OCI-M2 (cell line): Measurements from ENCODE around the gene ATP6V1F.

Experiments used
- DNase-seq: peaks from one replicate; lab custom pipeline; 2025; ENCODE audit not compliant: unreplicated experiment; lab: John Stamatoyannopoulos, UW

The ATP6V1F gene

DNA sequence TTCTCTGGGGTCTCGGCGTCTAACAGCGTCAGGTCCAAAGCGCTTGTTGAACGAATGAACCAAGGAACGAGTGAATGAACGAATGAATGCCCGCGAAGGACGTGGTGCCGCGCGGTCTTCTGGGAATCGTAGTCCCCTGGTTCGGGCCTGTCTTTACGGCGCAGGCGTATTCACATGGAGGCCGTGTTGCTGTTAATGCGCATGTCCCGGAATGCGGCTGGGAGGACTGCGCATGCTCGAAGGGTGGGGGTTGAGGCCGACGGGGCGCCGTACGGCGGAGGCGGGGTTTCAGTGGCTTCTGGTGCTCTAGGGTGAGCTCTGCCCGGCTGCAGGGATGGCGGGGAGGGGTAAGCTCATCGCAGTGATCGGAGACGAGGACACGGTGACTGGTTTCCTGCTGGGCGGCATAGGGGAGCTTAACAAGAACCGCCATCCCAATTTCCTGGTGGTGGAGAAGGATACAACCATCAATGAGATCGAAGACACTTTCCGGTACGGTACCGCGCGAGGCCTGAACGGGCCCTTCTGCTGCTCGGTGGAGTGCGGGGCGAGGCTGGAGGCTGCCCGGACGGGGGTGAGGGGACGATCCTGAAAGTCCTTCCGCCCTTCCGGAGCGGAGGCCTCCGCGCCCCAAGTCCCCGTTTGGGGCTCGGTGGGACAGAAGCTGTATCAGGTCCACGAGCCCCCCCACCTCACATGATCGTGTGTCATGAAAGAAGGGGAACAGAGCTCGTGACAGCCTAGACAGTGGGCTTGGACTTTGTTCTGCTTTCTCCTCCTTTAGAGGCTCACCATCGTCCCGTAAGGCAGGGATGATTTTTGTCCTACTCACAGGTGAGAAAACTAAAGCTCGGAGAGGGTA is at the start of gene ATP6V1F:
TSS of gene ATP6V1F (plus strand) at position 286 of the 862 bp plus-strand sequence. CDS start at position 335, 49 bp downstream.
- DNase-seq, result peak; percentile 98

GRCh38 chr7:128814499-128814898 is 48.2 kb upstream of the ATP6V1F start:
- DNase-seq, result no peak

DNA sequence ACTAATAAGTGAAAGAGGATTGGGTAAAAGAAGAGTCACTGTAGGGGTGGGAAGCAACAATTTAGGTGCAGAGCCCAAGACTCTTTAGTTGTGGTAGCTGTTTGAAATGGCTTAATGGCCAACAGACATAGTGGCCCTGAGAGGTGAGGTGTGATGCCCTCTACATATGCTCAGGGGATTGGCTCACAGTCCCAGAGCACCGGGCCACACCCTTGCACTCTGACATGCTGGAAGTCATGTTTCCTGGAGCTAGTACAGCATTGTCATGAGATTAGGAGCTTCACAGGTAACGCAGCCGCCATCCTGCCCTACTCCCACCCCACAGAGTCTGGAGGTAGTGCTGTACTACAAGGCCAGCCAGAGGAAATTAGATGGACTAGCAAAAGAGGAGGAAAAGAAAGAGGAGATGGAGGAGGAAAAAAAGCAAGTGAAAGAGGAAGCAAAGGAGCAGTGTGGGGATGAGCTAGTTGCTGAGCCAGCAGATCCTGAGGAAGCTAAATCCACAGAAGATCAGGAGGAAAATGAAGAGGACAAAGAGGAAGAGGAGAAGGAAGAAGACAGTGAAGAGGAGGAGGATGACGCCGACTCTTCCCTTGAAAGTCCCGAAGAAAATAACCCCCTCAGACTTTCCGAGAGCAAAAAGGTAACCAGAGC is 47.2 kb upstream of the ATP6V1F start:
- DNase-seq, result no peak

GRCh38 chr7:128818694-128819093 is 44.0 kb upstream of the ATP6V1F start:
- DNase-seq, result no peak

GRCh38 chr7:128821724-128822123 is 40.9 kb upstream of the ATP6V1F start:
- DNase-seq, result no peak

DNA sequence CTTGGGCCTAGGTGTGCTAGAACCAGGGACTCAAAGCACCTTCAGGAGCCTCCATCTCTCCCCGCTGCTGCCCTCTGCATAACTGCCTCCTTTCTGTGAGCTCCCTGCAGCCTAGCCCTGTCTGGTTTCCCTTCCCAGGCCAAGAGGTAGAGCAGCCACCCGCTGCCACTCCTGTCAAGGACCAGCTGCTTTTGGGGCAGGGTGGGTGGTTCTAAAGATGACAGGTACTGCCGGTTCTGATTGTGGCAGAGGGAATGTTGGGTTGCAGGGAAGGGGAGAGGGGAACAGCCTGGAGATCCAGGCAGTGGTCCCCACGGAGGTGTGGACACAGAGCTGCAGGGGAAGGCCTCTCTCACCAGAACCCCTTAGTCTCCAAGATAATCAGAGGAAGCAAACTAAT is 36.1 kb upstream of the ATP6V1F start:
- DNase-seq, result no peak

- DNase-seq, result no peak
These were observed 35.8 kb upstream of the ATP6V1F start for GRCh38 chr7:128826916-128827247.

DNA sequence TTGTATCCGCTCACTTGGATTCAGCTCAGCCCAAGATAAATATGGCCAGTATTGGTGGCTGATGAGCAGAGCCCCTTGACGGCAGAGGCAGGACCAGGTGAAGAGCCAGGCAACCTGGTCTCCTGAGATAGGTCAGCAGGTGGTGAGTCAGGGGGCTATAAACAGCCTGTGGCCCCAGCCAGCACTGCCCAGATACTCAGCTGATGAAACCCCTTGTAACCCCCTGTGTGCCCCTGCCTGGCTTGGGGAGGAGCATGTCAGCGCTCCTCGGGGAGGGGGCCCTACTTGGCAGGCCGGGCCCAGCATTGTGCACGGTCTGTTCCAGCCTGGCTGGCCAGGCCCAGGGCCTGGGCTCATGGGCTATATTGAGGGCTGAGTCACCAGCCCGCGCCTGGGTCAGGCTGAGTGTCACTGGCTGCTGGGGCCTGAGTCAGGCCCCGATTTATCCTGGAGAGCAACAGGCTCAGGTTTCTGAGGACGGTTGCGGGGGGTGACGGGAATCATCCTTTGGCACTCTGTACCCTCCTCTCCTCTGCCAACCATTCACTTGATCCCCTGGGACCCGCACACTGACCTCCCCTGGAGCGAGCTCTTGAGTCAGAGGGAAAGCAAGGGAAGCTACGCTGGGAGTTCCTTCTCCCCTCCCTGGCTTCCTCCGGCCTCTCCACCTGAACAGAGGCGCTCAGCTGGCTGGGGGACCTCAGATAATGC is 35.3 kb upstream of the ATP6V1F start:
- no peak for DNase-seq

GRCh38 chr7:128827971-128828711 is 34.5 kb upstream of the ATP6V1F start:
- DNase-seq, result no peak

- no peak for DNase-seq
These were observed 33.1 kb upstream of the ATP6V1F start for GRCh38 chr7:128829391-128830166.

DNA sequence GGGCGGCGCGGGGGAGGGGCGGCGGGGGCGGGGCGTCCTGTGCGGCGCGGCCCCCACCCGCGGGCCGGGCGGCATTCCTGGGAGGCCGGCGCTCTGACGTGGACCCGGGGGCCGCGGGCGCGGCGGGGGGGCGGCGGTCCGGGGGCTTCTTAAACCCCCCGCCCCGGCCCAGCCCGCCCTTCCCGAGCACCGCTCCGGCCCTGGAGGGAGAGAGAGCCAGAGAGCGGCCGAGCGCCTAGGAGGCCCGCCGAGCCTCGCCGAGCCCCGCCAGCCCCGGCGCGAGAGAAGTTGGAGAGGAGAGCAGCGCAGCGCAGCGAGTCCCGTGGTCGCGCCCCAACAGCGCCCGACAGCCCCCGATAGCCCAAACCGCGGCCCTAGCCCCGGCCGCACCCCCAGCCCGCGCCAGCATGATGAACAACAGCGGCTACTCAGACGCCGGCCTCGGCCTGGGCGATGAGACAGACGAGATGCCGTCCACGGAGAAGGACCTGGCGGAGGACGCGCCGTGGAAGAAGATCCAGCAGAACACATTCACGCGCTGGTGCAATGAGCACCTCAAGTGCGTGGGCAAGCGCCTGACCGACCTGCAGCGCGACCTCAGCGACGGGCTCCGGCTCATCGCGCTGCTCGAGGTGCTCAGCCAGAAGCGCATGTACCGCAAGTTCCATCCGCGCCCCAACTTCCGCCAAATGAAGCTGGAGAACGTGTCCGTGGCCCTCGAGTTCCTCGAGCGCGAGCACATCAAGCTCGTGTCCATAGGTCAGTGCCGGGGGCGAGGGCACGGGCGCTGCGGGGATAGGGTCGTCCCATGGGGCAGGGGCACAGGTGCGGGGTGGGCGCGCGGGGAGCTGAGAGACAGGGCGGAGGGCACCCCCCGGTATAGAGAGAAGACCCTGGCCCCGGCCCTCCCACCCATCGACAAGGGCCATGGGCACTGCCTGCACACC is 32.2 kb upstream of the ATP6V1F start, which contains the start of gene FLNC:
TSS of gene FLNC (plus strand) at position 176 of the 947 bp plus-strand sequence. CDS start at position 408, 232 bp downstream.
- DNase-seq, result no peak

DNA sequence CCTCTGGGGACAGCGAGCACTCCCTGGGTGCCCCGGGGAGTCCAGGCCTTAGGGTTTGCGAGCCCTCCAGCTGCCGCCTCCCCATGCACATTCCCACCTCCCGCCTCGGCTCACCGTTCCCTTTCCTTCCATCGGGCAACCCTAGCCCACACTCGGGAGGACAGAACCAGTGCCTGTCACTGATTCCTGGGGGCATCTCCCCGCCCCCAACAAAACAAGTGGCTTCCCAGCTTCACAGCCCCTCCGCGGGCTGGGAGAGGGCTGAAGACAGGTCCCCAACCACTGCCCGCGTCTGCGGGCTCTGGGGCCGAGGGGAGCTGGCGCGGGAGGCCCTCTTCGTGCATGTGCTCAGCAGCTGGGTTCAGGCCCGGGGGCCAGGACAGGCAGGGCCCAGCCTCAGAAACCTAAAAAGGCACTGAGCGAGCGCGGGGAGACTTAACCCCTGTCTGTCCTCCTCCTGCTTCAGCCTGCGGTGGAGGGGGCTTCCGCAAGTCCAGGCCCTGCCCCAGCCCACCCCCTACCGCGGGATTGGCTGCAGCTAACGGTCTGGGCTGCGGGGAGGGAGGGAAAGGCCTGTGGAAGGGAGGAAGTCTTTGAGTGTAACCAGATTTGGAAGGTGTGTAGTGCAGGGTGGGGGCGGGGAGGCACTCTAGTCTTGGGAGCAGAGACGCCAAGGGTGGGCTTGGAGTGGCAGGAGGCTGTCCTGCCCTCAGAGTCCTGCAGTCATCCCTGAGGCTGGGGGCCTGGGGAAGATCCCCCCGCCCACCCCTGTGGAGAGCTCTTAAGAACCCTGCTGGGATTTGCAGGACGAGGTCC is 31.3 kb upstream of the ATP6V1F start:
- no peak for DNase-seq

DNA sequence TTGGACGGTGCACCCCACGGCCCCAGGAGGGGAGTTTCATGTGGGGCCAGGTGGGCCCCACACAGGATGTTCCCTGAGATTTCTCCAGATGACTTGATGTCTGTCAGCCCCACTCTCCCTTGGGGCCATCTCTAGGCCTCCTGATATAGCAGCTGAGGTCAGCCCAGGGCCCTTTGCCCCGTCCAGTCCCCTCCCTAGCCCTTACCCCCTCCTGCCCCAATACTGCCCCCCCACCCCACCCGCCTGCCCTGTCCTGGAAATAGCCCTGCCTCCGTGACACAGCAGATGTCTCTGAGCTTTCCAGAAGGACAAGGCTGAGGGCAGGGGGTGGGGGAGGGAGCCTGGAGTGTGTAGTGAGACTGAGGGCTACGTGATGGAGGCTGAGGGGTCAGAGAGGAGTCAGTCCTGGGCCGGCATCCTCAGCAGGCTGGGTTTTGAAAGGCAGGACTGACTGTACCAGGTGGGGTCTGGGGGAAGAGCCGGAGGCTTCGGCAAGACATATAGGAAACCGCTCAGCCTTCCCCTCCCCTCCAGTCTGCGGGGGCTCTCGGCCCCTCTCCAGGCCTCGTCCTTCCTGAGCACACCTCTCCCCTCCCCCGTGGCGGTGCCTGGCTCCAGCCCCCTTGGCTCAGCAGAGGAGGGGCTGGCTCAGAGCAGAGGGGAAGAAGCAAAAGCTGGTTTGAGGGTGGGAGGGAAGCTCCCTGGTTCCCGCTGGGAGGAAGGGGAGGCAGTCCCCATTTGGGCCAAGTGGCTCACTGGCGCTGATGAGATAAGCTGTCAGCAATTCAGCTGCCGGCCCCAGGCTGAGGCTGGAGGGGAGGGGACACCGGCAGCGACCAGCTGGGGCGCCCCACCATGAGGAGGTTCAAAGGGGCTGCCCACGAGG is 30.4 kb upstream of the ATP6V1F start:
- peak; percentile 76 for DNase-seq

DNA sequence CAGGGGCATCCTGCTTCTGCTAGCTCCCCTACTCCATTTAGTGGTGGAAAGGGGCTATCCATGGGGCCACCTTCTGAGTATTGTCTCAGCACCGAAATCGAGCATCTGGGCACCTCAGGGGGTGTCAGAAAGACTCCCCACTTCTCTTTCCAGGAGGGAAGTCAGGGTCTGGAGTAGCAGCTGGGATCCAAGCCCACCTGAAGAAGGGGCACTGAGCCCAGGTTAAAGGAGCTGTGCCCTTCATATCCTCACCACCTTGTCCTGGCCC is 29.8 kb upstream of the ATP6V1F start:
- no peak for DNase-seq

DNA sequence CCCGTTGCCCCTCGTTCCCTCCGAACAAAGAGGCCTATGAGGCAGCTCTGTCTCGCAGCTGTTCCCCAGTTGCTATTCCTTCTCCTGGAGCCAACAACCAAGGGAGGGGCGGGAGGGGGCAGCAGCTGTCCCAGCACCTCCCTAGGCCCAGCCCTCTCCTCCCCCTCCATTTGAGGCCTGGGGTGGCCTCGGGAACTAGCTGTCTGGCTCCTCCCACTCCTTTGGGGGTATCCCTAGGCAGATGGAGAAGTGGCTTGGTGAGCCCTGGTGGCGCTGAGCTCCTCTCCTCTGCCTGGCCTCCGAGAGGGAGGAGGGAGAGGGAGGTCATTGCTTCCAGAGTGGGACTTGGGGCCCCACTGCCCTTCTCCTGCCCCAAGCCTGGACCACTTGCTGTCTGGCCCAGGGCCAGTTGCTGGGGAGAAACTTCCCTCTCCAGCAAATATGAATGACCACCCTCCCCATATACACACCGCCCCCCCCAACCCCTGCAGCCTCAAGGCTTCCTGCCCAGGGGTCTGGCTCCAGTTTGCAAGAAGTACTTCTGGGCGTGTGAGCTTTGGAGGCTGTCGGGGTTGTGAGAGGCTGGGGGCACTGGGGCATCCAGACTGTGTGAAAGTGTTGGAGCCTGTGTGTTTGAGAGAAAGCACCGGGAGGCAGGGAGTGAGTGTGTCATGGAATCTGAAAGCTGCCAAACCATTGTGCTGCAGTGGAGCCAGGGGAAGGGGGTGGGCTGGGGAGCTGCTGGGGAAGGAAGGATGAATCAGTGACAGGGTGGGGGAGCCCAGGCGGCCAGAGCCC is 29.3 kb upstream of the ATP6V1F start:
- no peak for DNase-seq

GRCh38 chr7:128833946-128834325 is 28.7 kb upstream of the ATP6V1F start:
- DNase-seq, result no peak

- DNase-seq, result no peak
These were observed 27.4 kb upstream of the ATP6V1F start for GRCh38 chr7:128835231-128835751.
